Epithelial cell of proximal tubule (primary cell): ENCODE measurements around the gene LEFTY1. TPM values are rescaled to one million over a fixed set of nuclear protein-coding genes. Genes with fewer than 3 reads are reported as not detected.

Experiments
- DNase-seq: peaks from one replicate; pipeline ENCODE4 v3.0.0-alpha.2; 2011; ENCODE audit warnings: low read depth
- H3K4me3 ChIP-seq: 2 replicates; pipeline ENCODE4 v1.5.1; 2011; ENCODE audit warnings: low read depth, mild to moderate bottlenecking, low read length
- CTCF ChIP-seq: conservative IDR thresholded peaks from 2 replicates; pipeline ENCODE4 v1.5.1; 2012; ENCODE audit warnings: low read depth, mild to moderate bottlenecking, low read length
- total RNA-seq: library from RNA; depleted of rRNA; stranded (reverse); fragments of >200 nt; gene quantifications from 2 replicates; pipeline ENCODE4 v1.2.3, GENCODE V29; 2015

The LEFTY1 gene
- total RNA-seq, 1 donor from 2014 or later = not detected

- TF ChIP-seq CTCF = no peak
- DNase-seq = no peak
- no peak overlapping the region for H3K4me3 ChIP-seq
These were observed 11.9 kb downstream of the LEFTY1 start for GRCh38 chr1:225876900-225877510.

- TF ChIP-seq CTCF = no peak
- no peak overlapping the region for H3K4me3 ChIP-seq
- no peak for DNase-seq
These were observed 13.7 kb downstream of the LEFTY1 start for GRCh38 chr1:225875044-225875815.

- TF ChIP-seq CTCF = no peak
- H3K4me3 ChIP-seq = no peak overlapping the region
- DNase-seq = no peak
These were observed 14.5 kb downstream of the LEFTY1 start for GRCh38 chr1:225874431-225874830.

DNA sequence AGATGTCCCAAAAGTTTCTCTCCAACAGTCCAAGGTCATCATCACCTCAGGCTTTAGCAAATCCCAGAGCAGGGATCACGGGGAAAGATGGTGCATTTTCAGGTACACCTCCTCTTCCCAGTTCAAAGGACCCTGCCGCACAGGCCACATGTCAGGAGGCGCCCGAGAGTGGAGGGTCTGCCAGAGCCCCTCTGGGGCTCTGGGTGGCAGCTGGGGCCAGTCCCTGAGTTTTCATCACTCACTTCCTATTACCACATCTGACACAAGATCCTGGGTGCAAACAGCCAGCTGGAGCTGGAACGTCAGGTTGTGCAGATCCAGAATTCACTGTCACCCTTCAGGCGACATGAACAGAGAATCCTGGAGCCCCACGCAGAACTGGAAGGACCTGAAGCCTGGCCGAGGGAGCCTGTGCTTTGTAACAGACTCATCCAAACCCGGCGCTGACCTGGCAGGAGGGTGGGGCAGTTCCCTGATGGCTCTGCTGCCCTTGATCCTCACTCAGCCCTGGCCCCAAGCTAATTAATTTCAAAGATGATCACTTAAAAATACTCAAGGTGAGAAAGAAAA is 15.6 kb downstream of the LEFTY1 start:
- no peak for TF ChIP-seq CTCF
- no peak for DNase-seq
- no peak overlapping the region for H3K4me3 ChIP-seq

- no peak for TF ChIP-seq CTCF
- H3K4me3 ChIP-seq = no peak overlapping the region
- no peak for DNase-seq
These were observed 16.9 kb downstream of the LEFTY1 start for GRCh38 chr1:225872075-225872430.

DNA sequence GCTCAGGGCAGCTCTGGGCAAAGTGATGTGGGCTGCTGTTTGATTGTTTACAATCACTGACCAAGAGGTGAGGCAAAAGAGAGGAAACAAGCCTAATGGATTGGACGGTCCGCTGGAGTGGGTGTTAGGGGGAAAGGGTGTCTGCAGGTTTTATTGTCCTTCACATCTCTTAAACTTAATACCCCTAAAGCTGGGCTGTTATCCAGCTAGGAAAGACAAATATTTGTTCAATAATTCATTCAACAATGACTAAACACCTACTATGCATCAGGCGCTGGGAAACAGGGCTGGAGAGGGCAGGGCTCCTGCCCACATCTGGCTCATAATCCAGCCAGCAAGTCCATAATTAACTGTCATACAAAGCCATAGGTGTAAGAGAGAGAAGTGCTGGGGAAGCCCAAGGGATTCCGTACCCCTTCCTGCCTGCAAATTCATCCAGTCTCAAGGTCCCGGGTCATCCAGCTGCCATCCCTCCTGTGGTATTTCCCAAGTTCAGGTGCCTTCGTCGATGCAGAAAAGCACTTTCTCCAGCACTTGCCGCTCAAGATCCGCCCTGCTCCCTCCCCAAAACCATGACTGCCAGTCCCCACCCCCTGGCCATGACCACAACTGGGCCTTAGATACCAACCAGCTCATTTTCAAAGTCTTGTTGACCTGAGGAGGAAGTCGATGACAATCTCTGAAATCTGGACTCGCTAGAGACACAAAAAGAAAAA is 17.4 kb downstream of the LEFTY1 start:
- DNase-seq = no peak
- no peak for TF ChIP-seq CTCF
- H3K4me3 ChIP-seq = no peak overlapping the region
